Activated CD8-positive, alpha-beta T cell treated with anti-CD3 and anti-CD28 coated beads, Interleukin-2, amount 10 ng/mL, durations not matched to agents 7 days and 5 days (primary cell): ENCODE data around the gene CRYBA1. TPM values are rescaled to one million over a fixed set of nuclear protein-coding genes. Genes with fewer than 3 reads are reported as not detected.

Experiments
- ATAC-seq: fragments of 150-1000 bp; cut with Tn5 transposase; one replicate; pipeline ENCODE4 v1.10.0; 2021; ENCODE audit warnings: moderate library complexity
- CTCF ChIA-PET: fragments of 350-600 bp; sonication (Branson Sonifier 250); formaldehyde crosslinking; loops from one replicate; lab custom pipeline; 2021; ENCODE audit warnings: antibody characterized with exemption; lab: Charles Lee
- POLR2A ChIA-PET: fragments of 350-600 bp; sonication (Branson Sonifier 250); formaldehyde crosslinking; loops from one replicate; lab custom pipeline; 2021; ENCODE audit warnings: antibody characterized with exemption; lab: Charles Lee
- DNase-seq: peaks from one replicate; pipeline ENCODE4 v3.0.0-alpha.2; 2020
- H3K27ac Mint-ChIP-seq: one replicate; pipeline ENCODE4 v1.8.0; 2021; ENCODE audit warnings: mild to moderate bottlenecking, mixed read lengths
- H3K27me3 Mint-ChIP-seq: one replicate; pipeline ENCODE4 v1.8.0; 2021; ENCODE audit warnings: low read depth, mixed read lengths
- H3K36me3 Mint-ChIP-seq: one replicate; pipeline ENCODE4 v1.8.0; 2021; ENCODE audit warnings: low read depth, mixed read lengths
- H3K4me1 Mint-ChIP-seq: one replicate; pipeline ENCODE4 v1.8.0; 2021; ENCODE audit warnings: low read depth, mixed read lengths
- H3K4me3 Mint-ChIP-seq: one replicate; pipeline ENCODE4 v1.8.0; 2021; ENCODE audit warnings: mild to moderate bottlenecking, mixed read lengths
- H3K9me3 Mint-ChIP-seq: one replicate; pipeline ENCODE4 v1.8.0; 2022; ENCODE audit warnings: mixed read lengths; ENCODE audit not compliant: insufficient read depth
- total RNA-seq, 2 experiments: library from RNA; stranded (reverse); gene quantifications; one replicate each; pipeline ENCODE4 v1.2.3, GENCODE V29; 2021

The CRYBA1 gene
- total RNA-seq, 2 experiments from 2014 or later, result not detected

GRCh38 chr17:29283496-29283895 is 36.8 kb downstream of the CRYBA1 start:
- DNase-seq (no peak), ATAC-seq (no peak)
- H3K27ac Mint-ChIP-seq, result no peak overlapping the region
- no peak overlapping the region for H3K4me3 Mint-ChIP-seq
- peaks cover 49% of the 10 kb centered on the region for H3K4me1 Mint-ChIP-seq
- peaks cover 18% of the 10 kb centered on the region for H3K9me3 Mint-ChIP-seq
- CTCF ChIA-PET, result interaction anchor here (1.0 to 1.1 kb wide), 3 partner anchors 11 to 86 kb away, joined by 3 to 4 read pairs (median 3); partner anchors contain the start of gene NUFIP2
- POLR2A ChIA-PET, result interaction anchor here (1.3 kb wide), 1 partner anchor 10 kb away, joined by 4 read pairs; the partner anchor contains the start of gene NUFIP2
- H3K27me3 Mint-ChIP-seq, result no peaks in the 10 kb centered on the region
- H3K36me3 Mint-ChIP-seq, result peaks cover 93% of the 10 kb centered on the region

GRCh38 chr17:29283961-29284360 is 37.3 kb downstream of the CRYBA1 start:
- H3K9me3 Mint-ChIP-seq, result peaks cover 13% of the 10 kb centered on the region
- H3K36me3 Mint-ChIP-seq, result peaks cover 93% of the 10 kb centered on the region
- peaks cover 50% of the 10 kb centered on the region for H3K4me1 Mint-ChIP-seq
- no peaks in the 10 kb centered on the region for H3K27me3 Mint-ChIP-seq
- no peak for DNase-seq
- ChIA-PET CTCF (interaction anchor here (1.0 to 1.1 kb wide), 3 partner anchors 10 to 86 kb away, joined by 3 to 4 read pairs (median 3); partner anchors contain the start of gene NUFIP2), POLR2A (interaction anchor here (1.3 kb wide), 1 partner anchor 10 kb away, joined by 4 read pairs; the partner anchor contains the start of gene NUFIP2)
- no peak overlapping the region for H3K27ac Mint-ChIP-seq
- ATAC-seq, result no peak
- no peak overlapping the region for H3K4me3 Mint-ChIP-seq

GRCh38 chr17:29289852-29290251 is 43.2 kb downstream of the CRYBA1 start:
- peaks cover 51% of the 10 kb centered on the region for H3K4me1 Mint-ChIP-seq
- H3K27me3 Mint-ChIP-seq, result no peaks in the 10 kb centered on the region
- POLR2A ChIA-PET, result interaction anchor here (0.7 kb wide), 1 partner anchor 76 kb away, joined by 4 read pairs; no protein-coding TSS in a partner anchor
- peak overlapping the region; percentile 25 for H3K27ac Mint-ChIP-seq
- H3K36me3 Mint-ChIP-seq, result peaks cover 71% of the 10 kb centered on the region
- CTCF ChIA-PET, result interaction anchor here (0.7 to 3.5 kb wide), 7 partner anchors 11 to 166 kb away, joined by 3 to 27 read pairs (median 8); no protein-coding TSS in a partner anchor
- DNase-seq, result no peak
- H3K4me3 Mint-ChIP-seq, result peak overlapping the region; percentile 48
- ATAC-seq, result no peak
- H3K9me3 Mint-ChIP-seq, result no peaks in the 10 kb centered on the region

- peak overlapping the region; percentile 91 for H3K4me3 Mint-ChIP-seq
- no peak for ATAC-seq
- H3K36me3 Mint-ChIP-seq, result peaks cover 57% of the 10 kb centered on the region
- no peaks in the 10 kb centered on the region for H3K27me3 Mint-ChIP-seq
- peaks cover 49% of the 10 kb centered on the region for H3K4me1 Mint-ChIP-seq
- DNase-seq, result peak; percentile 51
- peak overlapping the region; percentile 88 for H3K27ac Mint-ChIP-seq
- ChIA-PET CTCF (interaction anchor here (0.6 to 3.5 kb wide), 31 partner anchors 12 to 275 kb away, joined by 3 to 40 read pairs (median 5); partner anchors contain the start of gene MYO18A), POLR2A (interaction anchor here (0.6 to 1.6 kb wide), 4 partner anchors 114 to 152 kb away, joined by 3 to 4 read pairs (median 4); no protein-coding TSS in a partner anchor)
- no peaks in the 10 kb centered on the region for H3K9me3 Mint-ChIP-seq
These were observed 44.6 kb downstream of the CRYBA1 start for GRCh38 chr17:29291163-29291752.

GRCh38 chr17:29292071-29292991 is 45.7 kb downstream of the CRYBA1 start:
- ATAC-seq, result peak; percentile 1
- peaks cover 43% of the 10 kb centered on the region for H3K4me1 Mint-ChIP-seq

GRCh38 chr17:29292992-29293889 is 46.6 kb downstream of the CRYBA1 start:
- Mint-ChIP-seq H3K4me3 (peak overlapping the region; percentile 97), H3K36me3 (peaks cover 38% of the 10 kb centered on the region), H3K4me1 (peaks cover 37% of the 10 kb centered on the region), H3K27ac (peak overlapping the region; percentile 98), H3K9me3 (no peaks in the 10 kb centered on the region), H3K27me3 (no peaks in the 10 kb centered on the region)
- ATAC-seq (peak; percentile 37), DNase-seq (peak; percentile 73)
- ChIA-PET POLR2A (interaction anchor here (0.5 to 2.0 kb wide), 23 partner anchors 8 to 566 kb away, joined by 3 to 11 read pairs (median 3); no protein-coding TSS in a partner anchor), CTCF (interaction anchor here (0.6 to 3.5 kb wide), 18 partner anchors 9 to 340 kb away, joined by 3 to 40 read pairs (median 4); partner anchors contain the start of gene MYO18A)

More at GRCh38 chr17:29292071-29292991, 45.7 kb downstream of the CRYBA1 start:
- Mint-ChIP-seq H3K36me3 (peaks cover 47% of the 10 kb centered on the region), H3K27me3 (no peaks in the 10 kb centered on the region), H3K9me3 (no peaks in the 10 kb centered on the region), H3K4me3 (peak overlapping the region; percentile 97), H3K27ac (peak overlapping the region; percentile 98)
- peak; percentile 69 for DNase-seq
- CTCF ChIA-PET, result interaction anchor here (0.7 to 3.5 kb wide), 15 partner anchors 10 to 175 kb away, joined by 3 to 40 read pairs (median 5); no protein-coding TSS in a partner anchor
- POLR2A ChIA-PET, result interaction anchor here (0.6 to 1.6 kb wide), 7 partner anchors 14 to 505 kb away, joined by 3 to 5 read pairs (median 3); partner anchors contain the start of gene TAOK1

- CTCF ChIA-PET, result interaction anchor here (0.6 to 1.4 kb wide), 18 partner anchors 8 to 640 kb away, joined by 3 to 7 read pairs (median 4); partner anchors contain the start of gene MYO18A
- Mint-ChIP-seq H3K27ac (peak within 1 kb of the TSS; percentile 98), H3K9me3 (no peaks in the 10 kb centered on the region), H3K4me3 (peak within 1 kb of the TSS; percentile 97), H3K27me3 (no peaks in the 10 kb centered on the region), H3K4me1 (peaks cover 30% of the 10 kb centered on the region), H3K36me3 (peaks cover 31% of the 10 kb centered on the region)
- ATAC-seq (peak; percentile 92), DNase-seq (peak; percentile 99)
- POLR2A ChIA-PET, result interaction anchor here (0.5 to 2.0 kb wide), 22 partner anchors 8 to 566 kb away, joined by 3 to 11 read pairs (median 4); no protein-coding TSS in a partner anchor
These were observed 47.4 kb downstream of the CRYBA1 start, which contains the start of gene NUFIP2 for GRCh38 chr17:29293890-29294579. NUFIP2 (minus strand) TSS chr17:29294148; CDS start chr17:29294059, 89 bp downstream.

- H3K9me3 Mint-ChIP-seq, result no peaks in the 10 kb centered on the region
These were observed 47.9 kb downstream of the CRYBA1 start for GRCh38 chr17:29294580-29294900.

GRCh38 chr17:29295420-29295819 is 48.8 kb downstream of the CRYBA1 start:
- H3K27ac Mint-ChIP-seq, result peak overlapping the region; percentile 70
- H3K4me1 Mint-ChIP-seq, result peaks cover 21% of the 10 kb centered on the region
- ATAC-seq (no peak), DNase-seq (no peak)
- no peaks in the 10 kb centered on the region for H3K9me3 Mint-ChIP-seq
- CTCF ChIA-PET, result no interaction called here
- H3K36me3 Mint-ChIP-seq, result peaks cover 20% of the 10 kb centered on the region
- POLR2A ChIA-PET, result no interaction called here
- peak overlapping the region; percentile 59 for H3K4me3 Mint-ChIP-seq
- H3K27me3 Mint-ChIP-seq, result no peaks in the 10 kb centered on the region

More at GRCh38 chr17:29294580-29294900, 47.9 kb downstream of the CRYBA1 start:
- no peak for DNase-seq
- Mint-ChIP-seq H3K4me1 (peaks cover 27% of the 10 kb centered on the region), H3K4me3 (peak overlapping the region; percentile 97), H3K27ac (peak overlapping the region; percentile 98), H3K27me3 (no peaks in the 10 kb centered on the region), H3K36me3 (peaks cover 27% of the 10 kb centered on the region)
- CTCF ChIA-PET, result interaction anchor here (0.6 to 1.4 kb wide), 16 partner anchors 8 to 640 kb away, joined by 3 to 7 read pairs (median 4); partner anchors contain the start of gene MYO18A
- POLR2A ChIA-PET, result interaction anchor here (0.6 to 2.0 kb wide), 18 partner anchors 8 to 345 kb away, joined by 3 to 11 read pairs (median 4); no protein-coding TSS in a partner anchor
- ATAC-seq, result no peak
